ENCODE data around the gene PANK4.
"Not testable (repeated sequence)": the region's sequence is repeated elsewhere in the genome, so short reads cannot be mapped to it uniquely, and the experiment has no call there.

Gene PANK4

DNA sequence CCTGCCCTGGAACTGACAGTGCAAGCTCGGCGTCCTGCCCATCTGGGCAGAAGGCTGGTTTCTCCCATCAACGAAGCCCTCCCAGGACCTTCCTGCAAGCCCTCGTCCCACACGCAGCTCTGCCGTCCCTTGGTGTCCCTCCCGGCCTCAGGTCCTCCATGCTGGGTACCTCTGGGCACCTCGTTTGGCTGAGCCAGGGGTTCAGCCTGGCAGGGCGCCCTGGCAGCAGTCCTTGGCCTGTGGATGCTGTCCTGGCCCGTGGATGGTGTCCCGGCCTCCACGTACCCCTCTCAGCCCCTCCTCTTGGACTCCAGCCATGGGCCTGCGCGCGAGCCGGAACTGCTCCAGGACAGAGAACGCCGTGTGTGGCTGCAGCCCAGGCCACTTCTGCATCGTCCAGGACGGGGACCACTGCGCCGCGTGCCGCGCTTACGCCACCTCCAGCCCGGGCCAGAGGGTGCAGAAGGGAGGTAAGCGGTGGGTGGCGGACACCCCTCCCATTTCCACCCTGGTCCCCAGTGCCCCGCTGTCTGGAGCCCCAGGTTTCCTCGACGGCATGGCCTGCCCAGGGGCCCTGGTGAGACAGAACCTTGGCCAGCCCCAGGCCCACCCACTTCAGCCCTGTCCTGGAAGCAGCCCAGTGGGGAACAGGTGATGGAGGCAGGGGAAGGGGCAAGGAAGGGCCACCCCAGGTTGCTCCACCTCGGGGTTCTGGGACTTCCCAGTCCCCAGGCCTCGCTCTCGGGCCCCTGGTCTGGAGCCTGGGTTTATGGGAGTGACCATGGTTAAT is 33.3 kb upstream of the PANK4 start:
- DNase-seq (ENCODE audit: low read depth, low spot score) = no peak

DNA sequence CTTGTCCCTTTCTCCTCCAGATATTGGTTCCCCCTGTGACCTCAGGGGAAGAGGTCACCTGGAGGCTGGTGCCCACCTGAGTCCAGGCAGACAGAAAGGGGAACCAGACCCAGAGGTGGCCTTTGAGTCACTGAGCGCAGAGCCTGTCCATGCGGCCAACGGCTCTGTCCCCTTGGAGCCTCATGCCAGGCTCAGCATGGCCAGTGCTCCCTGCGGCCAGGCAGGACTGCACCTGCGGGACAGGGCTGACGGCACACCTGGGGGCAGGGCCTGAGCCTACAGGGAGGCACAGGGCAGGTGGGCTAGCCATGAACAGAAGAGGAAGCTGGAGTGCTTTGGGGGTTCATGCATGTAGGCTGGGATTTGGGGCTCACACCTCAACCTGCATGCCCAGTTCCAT is 32.5 kb upstream of the PANK4 start:
- H3K4me3 ChIP-seq (ENCODE audit: low read length) = no peak overlapping the region
- no peak for DNase-seq (ENCODE audit: low read depth, low spot score)

More for the DNA sequence above, 33.3 kb upstream of the PANK4 start:
- H3K4me3 ChIP-seq (ENCODE audit: low read length) = no peak overlapping the region

DNA sequence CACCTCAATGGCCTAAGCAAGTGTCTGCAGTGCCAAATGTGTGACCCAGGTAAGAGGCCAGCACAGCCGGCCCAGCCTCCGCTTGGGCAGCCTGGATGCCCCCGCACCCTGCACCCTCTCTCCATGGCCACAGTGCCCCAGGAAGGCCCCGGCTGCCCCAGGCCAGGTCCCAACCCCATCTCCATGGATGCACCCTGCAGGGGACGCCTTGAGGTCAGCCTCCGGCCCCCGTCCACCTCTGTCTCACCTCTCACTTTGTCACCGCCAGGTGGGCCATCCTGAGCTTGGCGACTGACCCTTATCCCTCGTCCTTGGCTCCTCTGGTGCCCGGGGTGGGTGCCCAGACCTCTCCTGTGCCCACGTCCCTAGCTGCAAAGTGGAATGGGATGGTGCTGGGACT is 32.0 kb upstream of the PANK4 start:
- no peak for DNase-seq (ENCODE audit: low read depth, low spot score)
- H3K4me3 ChIP-seq (ENCODE audit: low read length) = no peak overlapping the region

DNA sequence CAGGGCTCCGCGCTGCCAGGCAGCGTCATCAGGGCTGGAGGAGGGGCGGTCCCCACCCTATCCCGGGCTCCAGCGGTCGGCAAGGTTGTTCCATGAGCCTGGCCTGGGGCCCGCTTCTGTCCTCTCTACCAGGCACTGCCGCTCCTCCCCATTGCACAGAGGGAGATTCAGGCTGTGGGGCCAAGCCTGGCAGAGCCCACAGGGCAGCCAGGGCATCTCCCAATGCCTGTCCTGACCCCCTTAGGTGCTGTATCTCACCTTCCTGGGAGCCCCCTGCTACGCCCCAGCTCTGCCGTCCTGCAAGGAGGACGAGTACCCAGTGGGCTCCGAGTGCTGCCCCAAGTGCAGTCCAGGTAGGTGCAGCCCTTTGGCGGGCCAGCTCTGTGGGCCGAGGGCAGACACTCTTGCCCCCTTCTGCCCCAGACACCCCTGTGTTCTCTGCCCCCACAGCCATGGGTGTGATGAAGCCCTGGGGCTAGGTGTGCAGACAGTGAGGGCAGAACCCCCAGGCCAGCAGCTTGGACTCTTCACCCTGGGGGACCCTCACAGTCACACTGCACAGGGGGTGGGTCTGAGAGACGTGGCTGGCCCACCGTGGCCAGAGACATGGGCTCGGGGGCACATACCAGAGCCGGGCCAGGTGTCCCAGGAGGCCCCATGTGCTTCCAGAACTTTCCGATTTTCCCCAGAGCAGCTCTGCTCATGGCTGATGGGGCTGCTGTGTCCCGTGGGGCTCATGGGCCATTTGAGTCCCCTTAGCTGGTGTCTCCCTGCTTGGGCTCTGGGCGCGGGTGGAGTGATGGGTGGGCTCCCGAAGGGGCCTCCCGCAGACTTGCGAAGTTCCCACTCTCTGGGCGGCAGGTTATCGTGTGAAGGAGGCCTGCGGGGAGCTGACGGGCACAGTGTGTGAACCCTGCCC is 31.3 kb upstream of the PANK4 start:
- no peak overlapping the region for H3K4me3 ChIP-seq (ENCODE audit: low read length)
- DNase-seq (ENCODE audit: low read depth, low spot score) = no peak

DNA sequence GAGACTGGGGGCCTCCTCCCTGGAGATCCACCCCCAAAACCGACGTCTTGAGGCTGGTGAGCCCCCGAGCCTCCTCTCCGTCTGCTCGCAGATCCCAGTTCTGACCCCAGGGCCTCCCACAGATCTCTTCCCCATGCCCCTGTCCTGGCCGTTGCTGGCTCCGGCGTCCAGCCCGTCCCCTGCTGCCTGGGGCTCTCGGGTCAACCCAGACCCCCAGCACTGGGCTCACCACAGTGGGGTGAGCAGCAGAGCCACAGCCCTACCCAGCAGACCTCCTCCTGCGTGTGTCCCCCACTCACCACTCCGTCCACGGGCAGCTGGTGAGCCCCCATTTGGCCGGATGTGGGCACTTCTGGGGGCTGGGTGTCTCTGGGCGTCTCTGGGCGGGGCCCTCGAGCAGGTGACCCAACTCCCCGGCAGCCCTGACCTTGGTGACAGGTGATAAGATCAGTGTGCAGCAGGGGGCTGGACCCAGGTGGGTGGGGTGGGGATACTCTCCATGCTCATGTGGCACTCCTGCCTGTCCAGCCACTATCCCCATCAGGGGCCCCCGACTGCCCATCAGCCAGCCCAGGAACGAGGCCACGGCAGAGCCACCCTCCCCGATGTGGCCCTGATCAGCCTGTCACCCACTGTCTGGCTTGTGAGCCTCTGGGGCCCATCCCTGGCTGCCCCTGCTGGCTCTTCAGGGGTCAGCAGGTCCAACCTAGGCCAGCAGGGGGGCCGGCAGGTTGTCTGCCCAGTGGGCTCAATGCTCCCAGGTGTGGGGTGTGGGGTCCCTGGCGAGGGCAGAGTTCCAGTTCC is 30.5 kb upstream of the PANK4 start:
- H3K4me3 ChIP-seq (ENCODE audit: low read length) = peak overlapping the region; percentile 64
- no peak for DNase-seq (ENCODE audit: low read depth, low spot score)

DNA sequence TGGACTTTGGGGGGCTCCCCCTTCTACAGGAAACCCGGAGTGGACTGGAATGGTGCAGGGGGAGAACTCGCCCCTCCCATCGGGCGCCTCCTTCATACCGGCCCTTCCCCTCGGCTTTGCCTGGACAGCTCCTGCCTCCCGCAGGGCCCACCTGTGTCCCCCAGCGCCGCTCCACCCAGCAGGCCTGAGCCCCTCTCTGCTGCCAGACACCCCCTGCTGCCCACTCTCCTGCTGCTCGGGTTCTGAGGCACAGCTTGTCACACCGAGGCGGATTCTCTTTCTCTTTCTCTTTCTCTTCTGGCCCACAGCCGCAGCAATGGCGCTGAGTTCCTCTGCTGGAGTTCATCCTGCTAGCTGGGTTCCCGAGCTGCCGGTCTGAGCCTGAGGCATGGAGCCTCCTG is 29.9 kb upstream of the PANK4 start, which contains the start of gene TNFRSF14:
TSS of gene TNFRSF14 (plus strand) at position 95 of the 401 bp plus-strand sequence. CDS start at position 389, 294 bp downstream.
- peak within 1 kb of the TSS; percentile 64 for H3K4me3 ChIP-seq (ENCODE audit: low read length)
- peak; percentile 54 for DNase-seq (ENCODE audit: low read depth, low spot score)

DNA sequence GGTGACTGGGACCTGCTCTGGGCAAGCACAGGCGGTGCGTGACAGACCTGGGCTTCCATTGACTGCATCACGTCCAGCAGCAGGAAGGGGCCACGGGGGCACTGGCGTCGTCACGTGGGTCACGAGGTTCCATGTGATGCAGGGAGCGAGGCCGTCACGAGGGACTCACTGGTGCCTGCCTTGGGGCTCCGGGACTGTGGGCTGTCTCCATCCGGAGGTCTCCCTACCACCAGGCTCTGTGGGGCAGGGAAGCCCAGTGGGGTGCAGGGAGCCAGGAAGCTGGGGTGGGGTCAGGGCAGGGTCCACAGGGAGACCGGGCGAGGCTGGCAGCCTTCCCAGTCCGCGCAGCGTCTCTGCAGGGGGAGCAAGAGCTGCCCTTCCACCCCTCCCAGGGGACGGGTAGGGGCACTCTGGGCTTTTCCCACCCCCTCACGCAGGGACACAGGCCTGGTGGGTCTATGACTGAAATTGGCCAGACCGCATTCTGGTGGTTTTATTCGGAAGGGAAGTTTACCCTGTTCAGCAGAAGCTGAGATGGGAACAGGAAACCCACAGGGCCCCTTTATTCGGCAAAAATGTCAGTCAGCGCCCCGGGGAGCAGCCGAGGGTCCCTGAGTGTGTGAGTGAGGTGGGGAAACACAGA is 29.4 kb upstream of the PANK4 start:
- peak; percentile 69 for DNase-seq (ENCODE audit: low read depth, low spot score)
- peak overlapping the region; percentile 64 for H3K4me3 ChIP-seq (ENCODE audit: low read length)

DNA sequence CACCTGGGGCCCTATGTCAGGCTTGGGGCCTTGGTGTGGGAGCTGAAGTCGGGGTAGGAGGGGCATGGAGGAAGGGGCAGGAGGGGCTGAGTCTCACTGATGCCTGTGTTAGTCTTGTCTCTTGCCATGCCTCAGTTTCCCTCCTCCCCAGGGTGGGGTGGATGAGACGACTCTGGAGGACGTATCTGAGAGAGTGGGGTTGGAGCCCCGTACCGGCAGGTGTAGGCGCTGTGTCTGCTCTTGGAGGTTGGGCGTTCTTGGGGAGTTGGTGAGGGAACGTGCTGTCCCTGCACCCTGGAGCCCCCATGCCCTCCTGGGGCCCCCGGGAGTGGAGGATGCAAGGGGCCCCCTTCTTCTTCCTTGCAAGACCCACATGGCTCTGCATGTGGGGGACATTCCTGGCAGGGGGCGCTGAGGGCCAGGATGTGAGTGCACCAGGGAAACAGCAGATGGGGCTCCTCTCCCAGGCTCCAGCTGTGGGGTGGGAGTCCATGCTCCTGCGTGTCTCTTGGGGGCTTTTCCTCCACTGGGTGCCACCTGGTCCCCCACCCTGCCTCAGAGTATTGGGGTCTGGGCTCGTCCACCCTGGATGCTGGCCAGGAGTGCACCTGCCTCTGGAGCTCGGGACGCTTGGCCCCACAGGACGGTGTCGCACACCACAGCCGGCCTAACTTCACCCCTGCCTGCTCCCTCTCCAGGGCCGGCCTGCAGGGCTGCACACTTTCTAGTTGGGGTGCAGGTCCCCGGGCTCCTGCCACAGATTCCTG is 28.4 kb upstream of the PANK4 start:
- no peak overlapping the region for H3K4me3 ChIP-seq (ENCODE audit: low read length)
- peak; percentile 51 for DNase-seq (ENCODE audit: low read depth, low spot score)

DNA sequence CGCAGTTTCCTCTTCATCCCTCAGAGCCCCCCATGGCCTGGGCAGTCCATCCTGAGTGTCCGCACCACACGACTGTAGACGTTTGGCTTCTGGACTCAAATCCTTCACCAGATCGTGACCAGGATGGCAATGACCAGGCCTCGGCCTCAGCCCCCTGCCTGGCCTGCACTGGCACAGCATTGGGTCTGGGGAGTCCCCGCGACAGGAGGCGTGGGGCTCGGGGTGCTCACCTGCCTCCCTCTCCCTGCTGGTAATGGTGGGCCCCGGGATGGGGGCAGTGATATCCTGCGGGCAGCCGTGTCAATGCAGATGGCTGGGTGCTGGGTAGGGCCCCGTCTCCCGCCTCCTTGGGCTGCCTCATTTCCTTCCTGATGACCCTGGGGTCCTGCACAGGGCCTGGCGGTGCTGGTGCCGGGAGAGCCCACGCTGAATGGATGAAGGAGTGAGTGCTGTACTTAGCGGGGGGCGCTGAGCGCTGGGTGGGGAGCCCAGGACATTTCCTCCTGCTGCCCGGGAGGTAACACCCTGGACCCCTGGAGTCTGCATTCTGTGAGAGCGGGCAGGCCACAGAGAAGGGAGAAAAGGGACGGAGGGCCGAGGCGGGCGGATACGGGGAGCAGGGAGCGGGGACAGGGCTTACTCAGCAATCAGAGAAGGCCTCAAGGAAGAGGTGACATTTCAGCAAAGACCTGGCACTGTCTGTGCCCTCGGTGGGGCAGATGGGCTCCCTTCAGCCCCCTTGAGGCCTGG is 27.6 kb upstream of the PANK4 start:
- H3K4me3 ChIP-seq (ENCODE audit: low read length) = no peak overlapping the region
- DNase-seq (ENCODE audit: low read depth, low spot score) = no peak

DNA sequence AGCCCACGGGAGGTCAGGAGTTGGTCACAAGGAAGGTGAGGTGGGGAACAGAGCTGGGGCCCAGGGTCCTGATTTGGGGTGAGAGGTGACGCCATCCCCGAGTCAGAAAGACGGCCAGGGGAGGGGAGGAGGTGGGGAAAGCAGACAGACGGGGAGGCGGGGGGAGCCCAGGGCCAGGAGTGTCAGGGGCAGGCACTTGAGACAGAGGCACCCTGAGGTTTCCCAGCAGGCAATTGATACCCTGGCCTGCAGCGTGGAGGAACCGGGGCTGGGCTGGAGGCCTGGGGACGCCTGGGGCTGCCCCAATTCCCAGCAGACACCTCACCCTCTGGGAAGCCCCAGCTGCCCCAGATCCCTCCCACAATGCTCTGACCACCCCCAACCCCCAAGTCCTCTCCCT is 26.7 kb upstream of the PANK4 start:
- H3K4me3 ChIP-seq (ENCODE audit: low read length) = not testable (repeated sequence)

DNA sequence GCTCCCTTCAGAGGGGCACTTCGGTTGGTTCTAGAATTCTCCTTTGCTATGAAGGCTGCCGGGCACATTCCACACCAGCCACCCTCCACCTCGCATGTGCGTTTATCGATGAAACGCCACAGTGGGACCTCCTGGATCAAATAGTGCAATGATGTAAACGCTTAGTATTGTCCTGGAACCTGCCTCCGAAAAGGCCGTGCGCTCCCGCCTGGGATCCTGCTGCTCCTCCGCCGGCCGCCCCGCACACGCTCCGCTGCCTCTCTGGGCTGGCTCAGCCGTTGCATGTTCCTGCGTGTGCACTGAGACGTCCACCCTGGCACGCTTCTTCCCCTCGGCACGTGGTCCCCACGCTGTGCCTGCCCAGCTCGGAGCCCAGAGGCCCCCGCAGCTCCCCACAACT is 25.8 kb upstream of the PANK4 start:
- no peak overlapping the region for H3K4me3 ChIP-seq (ENCODE audit: low read length)

More for the DNA sequence above, 26.7 kb upstream of the PANK4 start:
- DNase-seq (ENCODE audit: low read depth, low spot score) = not testable (repeated sequence)

DNA sequence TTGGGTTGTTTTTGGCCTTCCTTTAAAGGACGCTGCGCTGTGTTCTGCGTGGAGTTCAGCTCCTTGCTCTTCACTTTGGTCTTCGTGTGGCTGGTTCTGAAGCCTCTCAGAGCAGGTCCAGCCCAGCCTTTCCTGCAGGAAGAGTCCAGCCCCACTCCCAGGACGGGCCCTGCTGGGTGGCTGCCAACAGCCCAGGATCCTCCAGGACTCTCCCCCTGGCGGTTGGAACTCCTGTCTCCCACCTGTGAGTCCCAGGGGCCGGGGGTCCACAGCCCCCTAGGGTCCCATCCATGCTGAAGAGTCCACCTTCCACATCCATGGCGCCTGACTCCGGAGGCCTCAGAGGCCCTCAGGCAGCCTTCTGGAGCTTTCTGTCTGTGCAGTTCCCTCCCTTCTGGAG is 25.1 kb upstream of the PANK4 start:
- H3K4me3 ChIP-seq (ENCODE audit: low read length); DNase-seq (ENCODE audit: low read depth, low spot score): not testable (repeated sequence)

More for the DNA sequence above, 25.8 kb upstream of the PANK4 start:
- DNase-seq (ENCODE audit: low read depth, low spot score) = no peak

DNA sequence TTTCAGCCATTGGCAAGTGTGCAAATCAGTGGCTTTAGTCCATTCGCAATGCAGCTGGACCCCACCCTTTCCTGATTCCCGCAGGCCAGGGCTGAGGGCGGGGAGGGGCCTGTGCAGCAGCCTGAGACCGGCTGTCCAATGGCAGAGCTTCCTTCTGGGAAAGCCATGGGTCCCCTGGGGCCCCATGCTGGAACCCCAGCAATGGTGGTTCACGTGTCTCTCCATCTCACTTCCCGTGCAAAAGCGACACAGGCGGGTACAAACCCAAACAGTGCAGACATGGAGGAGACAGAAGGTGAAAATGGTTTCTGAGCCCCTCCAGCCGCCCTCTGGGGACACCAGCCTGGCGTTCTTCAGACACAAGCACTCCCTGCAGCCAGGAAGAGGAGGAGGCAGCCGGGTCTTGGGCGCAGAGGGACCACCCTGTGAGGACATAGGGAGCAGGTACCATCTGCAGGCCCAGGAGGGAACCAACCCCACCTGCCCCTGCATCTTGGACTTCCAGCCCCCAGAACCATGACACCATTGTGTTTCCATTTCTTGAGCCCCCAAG is 24.0 kb upstream of the PANK4 start:
- not testable (repeated sequence) for H3K4me3 ChIP-seq (ENCODE audit: low read length); DNase-seq (ENCODE audit: low read depth, low spot score)

DNA sequence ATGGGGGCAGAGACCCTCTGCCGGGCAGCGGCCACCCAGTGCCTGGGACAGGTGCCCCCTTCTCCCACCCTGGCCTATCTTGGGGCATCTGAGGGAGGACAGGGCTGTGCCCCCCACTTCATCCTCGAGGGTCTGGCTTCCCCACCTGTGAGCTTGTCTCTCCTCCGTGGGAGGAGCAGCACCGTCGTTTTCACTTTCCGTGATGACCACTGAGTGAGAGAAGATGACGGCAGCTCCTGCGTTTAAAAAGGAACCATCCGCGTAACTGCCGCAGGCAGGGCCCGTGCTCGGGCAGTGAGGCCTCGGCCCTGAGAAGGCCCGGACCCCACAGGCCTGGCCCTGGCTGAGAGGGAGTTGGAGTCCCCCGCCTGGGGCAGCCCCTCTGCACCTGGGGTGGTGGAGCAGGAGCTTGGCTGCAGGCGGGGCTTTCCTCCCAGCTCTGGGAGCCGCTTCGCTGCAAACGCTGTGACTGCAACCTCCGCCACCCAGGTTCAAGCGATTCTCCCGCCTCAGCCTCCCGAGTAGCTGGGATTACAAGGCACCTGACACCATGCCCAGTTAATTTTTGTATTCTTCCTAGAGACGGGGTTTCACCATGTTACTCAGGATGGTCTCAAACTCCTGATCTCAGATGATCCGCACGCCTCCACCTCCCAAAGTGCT is 23.1 kb upstream of the PANK4 start:
- not testable (repeated sequence) for DNase-seq (ENCODE audit: low read depth, low spot score); H3K4me3 ChIP-seq (ENCODE audit: low read length)

DNA sequence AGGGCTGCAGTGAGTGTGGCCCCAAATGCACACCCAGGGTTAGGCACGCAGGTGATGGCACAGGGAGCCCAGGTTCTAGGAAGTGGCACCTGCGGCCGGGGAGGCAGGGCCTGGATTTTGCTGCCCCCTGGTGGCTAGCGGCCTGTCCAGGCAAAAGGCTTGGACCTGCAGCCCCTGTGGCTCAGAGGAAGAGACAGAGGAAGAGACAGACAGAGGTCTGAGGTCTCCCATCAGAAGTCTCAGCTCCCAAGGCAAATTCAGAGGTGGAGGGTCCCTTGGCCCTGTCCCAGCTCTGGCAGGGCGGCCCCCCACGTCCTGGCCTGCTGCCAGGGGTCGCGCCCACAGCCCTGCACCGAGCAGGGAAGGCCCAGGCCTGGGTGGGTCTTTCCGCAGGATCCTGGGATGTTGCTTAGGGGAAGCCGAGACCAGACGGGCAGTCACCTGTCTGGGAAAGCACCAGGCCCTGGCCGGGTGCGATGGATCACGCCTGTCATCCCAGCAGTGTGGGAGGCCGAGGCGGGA is 21.7 kb upstream of the PANK4 start:
- peak overlapping the region; percentile 71 for H3K4me3 ChIP-seq (ENCODE audit: low read length)
- peak; percentile 62 for DNase-seq (ENCODE audit: low read depth, low spot score)

All from Jurkat, Clone E6-1 (cell line).